22Rv1 (cell line): ENCODE measurements around the gene IL13.

Experiments used
- CTCF ChIP-seq: fragments of 450-650 bp; IDR thresholded peaks from 2 replicates; pipeline ENCODE4 v1.5.1; 2017; ENCODE audit warnings: mild to moderate bottlenecking
- ZFX ChIP-seq: fragments of 450-650 bp; IDR thresholded peaks from 2 replicates; pipeline ENCODE4 v1.6.1; 2017; ENCODE audit warnings: antibody characterized with exemption, borderline replicate concordance

GRCh38 chr5:132684491-132684890 lies 26.5 kb downstream of the IL13 start:
- TF ChIP-seq CTCF (no peak), ZFX (no peak)
